ENCODE results near the gene CCR7. TPM values are rescaled to one million over a fixed set of nuclear protein-coding genes. Genes with fewer than 3 reads are reported as not detected.

CCR7 gene, protein sequence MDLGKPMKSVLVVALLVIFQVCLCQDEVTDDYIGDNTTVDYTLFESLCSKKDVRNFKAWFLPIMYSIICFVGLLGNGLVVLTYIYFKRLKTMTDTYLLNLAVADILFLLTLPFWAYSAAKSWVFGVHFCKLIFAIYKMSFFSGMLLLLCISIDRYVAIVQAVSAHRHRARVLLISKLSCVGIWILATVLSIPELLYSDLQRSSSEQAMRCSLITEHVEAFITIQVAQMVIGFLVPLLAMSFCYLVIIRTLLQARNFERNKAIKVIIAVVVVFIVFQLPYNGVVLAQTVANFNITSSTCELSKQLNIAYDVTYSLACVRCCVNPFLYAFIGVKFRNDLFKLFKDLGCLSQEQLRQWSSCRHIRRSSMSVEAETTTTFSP
- total RNA-seq, result 1 to 10 TPM in 1 of 2 donors, under 1 TPM in 1; 0.72 to 1.9 TPM

GRCh38 chr17:40564883-40565768, at the start of gene CCR7:
TSS of gene CCR7 (minus strand) at chr17:40565472. CDS start at chr17:40565409, 63 bp downstream.
- peak within 1 kb of the TSS in 1 of 2 donors; percentile 18 for H3K9ac ChIP-seq (ENCODE audit: low read depth in 2 of 2, low read length in 2 of 2)
- H3K36me3 ChIP-seq, result no peaks in the 10 kb centered on the region
- DNase-seq, result no peak
- no peaks in the 10 kb centered on the region for H3K9me3 ChIP-seq
- H3K4me3 ChIP-seq, result peak within 1 kb of the TSS; percentile 15
- peaks cover 6% of the 10 kb centered on the region for H3K4me1 ChIP-seq
- TF ChIP-seq CTCF (IDR thresholded peaks at IDR 0.05), result no peak
- no peaks in the 10 kb centered on the region for H3K27me3 ChIP-seq
- intact Hi-C loops (cut with DNase I), result loop anchor here (5.0 kb wide), 1 partner anchor 168 kb away; no protein-coding TSS in a partner anchor
- no peak within 1 kb of the TSS for H3K27ac ChIP-seq

GRCh38 chr17:40614431-40615067, 49.3 kb upstream of the CCR7 start:
- Histone ChIP-seq H3K4me1 (peaks cover 12% of the 10 kb centered on the region), H3K9me3 (no peaks in the 10 kb centered on the region), H3K9ac (ENCODE audit: low read depth in 2 of 2, low read length in 2 of 2) (no peak overlapping the region), H3K4me3 (no peak overlapping the region), H3K27me3 (no peaks in the 10 kb centered on the region), H3K36me3 (no peaks in the 10 kb centered on the region), H3K27ac (no peak overlapping the region)
- TF ChIP-seq CTCF (IDR thresholded peaks at IDR 0.05), result no peak
- DNase-seq, result no peak
- intact Hi-C loops (cut with DNase I), result loop anchor here (5.0 kb wide), 1 partner anchor 178 kb away; no protein-coding TSS in a partner anchor

DNA sequence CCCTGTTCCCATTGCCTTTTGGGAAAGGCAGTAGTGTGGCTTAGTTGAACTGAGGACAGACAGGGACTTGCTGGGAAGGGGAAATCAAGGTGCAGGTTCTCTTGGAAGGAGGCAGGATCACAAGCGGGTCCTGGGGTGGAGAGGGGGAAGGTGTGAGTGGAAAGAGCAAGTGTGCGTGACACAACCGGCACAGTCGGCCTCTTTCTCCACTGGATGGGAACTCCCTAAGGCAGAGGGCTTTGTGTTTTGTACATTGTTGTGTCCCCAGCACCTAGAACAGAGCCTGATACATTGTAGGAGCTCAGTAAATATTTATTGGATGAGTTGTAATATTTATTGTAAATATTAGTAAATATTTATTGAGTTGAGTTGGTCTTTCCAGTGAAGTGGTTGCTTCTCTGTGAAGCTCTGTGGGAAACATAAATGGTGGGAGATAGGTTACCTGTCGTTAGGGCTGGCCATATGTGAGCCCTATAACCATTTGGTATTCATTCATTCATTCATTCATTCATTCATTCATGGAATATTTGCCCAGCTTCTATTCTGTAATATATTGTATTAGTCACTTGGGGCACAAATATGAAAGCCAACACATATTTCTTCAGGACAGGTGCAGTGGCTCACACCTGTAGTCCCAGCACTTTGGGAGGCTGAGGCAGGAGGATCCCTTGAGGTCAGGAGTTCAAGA, 48.3 kb upstream of the CCR7 start:
- H3K36me3 ChIP-seq, result no peaks in the 10 kb centered on the region
- intact Hi-C loops (cut with DNase I), result no loop called here
- no peak for DNase-seq
- no peak overlapping the region for H3K4me3 ChIP-seq
- no peak overlapping the region for H3K27ac ChIP-seq
- no peaks in the 10 kb centered on the region for H3K27me3 ChIP-seq
- H3K4me1 ChIP-seq, result peaks cover 6% of the 10 kb centered on the region
- TF ChIP-seq CTCF (IDR thresholded peaks at IDR 0.05), result no peak
- H3K9me3 ChIP-seq, result no peaks in the 10 kb centered on the region
- H3K9ac ChIP-seq (ENCODE audit: low read depth in 2 of 2, low read length in 2 of 2), result no peak overlapping the region

DNA sequence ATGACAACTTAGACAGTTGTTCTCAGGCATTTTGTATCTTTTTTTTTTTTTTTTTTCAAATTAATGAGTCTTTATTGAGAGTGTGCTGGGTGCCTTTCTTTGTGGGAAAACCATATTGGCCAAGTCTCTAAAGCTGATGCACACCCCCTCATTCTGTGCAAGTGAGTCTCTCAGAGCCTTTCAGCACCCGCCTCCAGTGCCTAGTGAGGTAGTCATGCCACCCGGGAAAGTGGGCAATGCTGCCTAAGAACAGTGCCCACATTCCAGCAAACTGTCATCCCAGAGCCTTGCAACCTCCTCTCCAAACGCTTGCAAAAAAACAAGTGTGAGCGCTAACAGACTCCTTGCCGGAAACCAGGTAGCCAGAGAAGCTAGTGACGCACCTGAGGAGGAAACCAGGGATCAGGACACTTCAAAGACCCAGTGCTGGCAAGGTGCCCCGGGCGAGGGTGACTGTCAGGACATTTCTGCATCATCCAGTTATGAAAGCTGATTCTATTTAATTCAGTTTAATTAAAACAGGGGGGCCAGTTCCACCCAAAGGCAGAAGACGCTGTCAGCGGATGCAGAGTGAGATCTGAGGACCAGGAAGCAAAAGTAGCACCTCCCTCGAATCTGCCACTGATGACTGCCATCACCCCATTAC, 47.5 kb upstream of the CCR7 start:
- Histone ChIP-seq H3K4me1 (peaks cover 6% of the 10 kb centered on the region), H3K27me3 (no peaks in the 10 kb centered on the region), H3K9me3 (no peaks in the 10 kb centered on the region), H3K9ac (ENCODE audit: low read depth in 2 of 2, low read length in 2 of 2) (no peak overlapping the region), H3K27ac (no peak overlapping the region), H3K4me3 (no peak overlapping the region), H3K36me3 (no peaks in the 10 kb centered on the region)
- no peak for TF ChIP-seq CTCF (IDR thresholded peaks at IDR 0.05)
- DNase-seq, result no peak
- intact Hi-C loops (cut with DNase I), result no loop called here

Measured in colonic mucosa (tissue), 4 donors.